Fibroblast of mammary gland (primary cell): ENCODE results near the gene ARHGAP42.
A peak's percentile ranks its signal among the peaks of the same experiment; 100 is the strongest.

ENCODE experiments used
- DNase-seq: peaks from one replicate; pipeline ENCODE4 v3.0.0-alpha.2; 2010; ENCODE audit warnings: low read depth
- H3K4me3 ChIP-seq: 2 replicates; pipeline ENCODE4 v1.5.1; 2011; ENCODE audit warnings: low read depth, mild to moderate bottlenecking, low read length, moderate library complexity; ENCODE audit not compliant: control insufficient read depth
- TF ChIP-seq, protein P1 (sequence below): conservative IDR thresholded peaks from 2 replicates; pipeline ENCODE4 v1.5.1; 2011; ENCODE audit warnings: low read depth, low read length, inconsistent platforms; ENCODE audit not compliant: control insufficient read depth, insufficient read depth

ARHGAP42 gene

DNA sequence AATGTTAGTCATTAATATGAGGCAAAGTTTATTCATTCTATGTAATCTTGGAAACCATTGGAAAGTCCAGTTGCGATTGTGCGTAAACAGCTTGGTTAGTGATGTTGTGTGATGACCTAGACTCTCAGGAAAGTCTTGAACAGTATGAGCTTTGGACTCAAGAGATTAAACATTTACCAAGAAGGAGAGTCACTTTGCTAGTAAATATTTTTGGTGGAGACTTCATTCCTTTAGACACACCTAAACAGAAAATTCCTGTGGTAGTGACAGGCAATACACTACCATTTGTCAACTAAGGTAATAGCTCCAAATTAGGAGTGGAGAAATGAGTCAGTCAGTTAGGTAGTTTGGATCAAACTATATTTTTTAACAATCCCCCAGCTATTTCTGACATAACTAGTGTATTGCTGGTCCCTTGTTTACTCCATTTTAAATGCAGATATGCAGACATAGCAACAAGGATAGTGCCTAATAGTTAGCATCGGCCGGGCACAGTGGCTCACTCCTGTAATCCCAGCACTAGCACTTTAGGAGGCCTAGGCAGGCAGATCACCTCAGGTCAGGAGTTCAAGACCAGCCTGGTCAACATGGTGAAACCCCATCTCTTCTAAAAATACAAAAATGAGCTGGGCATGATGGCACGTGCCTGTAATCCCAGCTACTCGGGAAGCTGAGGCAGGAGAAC, 89.3 kb downstream of the ARHGAP42 start:
- no peak overlapping the region for H3K4me3 ChIP-seq
- DNase-seq, result peak; percentile 86
- TF ChIP-seq, protein P1, sequence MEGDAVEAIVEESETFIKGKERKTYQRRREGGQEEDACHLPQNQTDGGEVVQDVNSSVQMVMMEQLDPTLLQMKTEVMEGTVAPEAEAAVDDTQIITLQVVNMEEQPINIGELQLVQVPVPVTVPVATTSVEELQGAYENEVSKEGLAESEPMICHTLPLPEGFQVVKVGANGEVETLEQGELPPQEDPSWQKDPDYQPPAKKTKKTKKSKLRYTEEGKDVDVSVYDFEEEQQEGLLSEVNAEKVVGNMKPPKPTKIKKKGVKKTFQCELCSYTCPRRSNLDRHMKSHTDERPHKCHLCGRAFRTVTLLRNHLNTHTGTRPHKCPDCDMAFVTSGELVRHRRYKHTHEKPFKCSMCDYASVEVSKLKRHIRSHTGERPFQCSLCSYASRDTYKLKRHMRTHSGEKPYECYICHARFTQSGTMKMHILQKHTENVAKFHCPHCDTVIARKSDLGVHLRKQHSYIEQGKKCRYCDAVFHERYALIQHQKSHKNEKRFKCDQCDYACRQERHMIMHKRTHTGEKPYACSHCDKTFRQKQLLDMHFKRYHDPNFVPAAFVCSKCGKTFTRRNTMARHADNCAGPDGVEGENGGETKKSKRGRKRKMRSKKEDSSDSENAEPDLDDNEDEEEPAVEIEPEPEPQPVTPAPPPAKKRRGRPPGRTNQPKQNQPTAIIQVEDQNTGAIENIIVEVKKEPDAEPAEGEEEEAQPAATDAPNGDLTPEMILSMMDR, result no peak

DNA sequence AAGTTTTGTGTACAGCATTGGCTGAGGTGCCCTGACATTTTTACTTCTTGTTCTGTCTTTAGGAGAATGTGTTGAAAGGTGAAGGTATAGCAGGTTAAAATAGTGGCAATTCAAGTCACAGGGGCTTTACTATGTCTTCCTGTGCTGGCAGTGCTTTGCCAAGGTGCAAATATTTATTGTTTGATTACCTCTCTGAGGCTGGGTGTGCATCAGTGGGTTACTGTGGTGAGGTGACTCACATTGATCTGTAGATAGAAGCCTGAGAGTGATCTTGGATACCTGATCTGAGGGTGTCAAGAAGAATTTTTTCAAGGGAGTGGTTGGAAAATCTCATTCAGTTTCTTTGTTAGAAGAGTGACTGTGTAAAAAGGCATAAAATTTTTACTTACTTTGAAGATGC, 90.0 kb downstream of the ARHGAP42 start:
- TF ChIP-seq, protein P1, result no peak

GRCh38 chr11:100777736-100778135, 90.6 kb downstream of the ARHGAP42 start:
- no peak overlapping the region for H3K4me3 ChIP-seq
- TF ChIP-seq, protein P1, result no peak
- DNase-seq, result no peak

More for the DNA sequence above, 90.0 kb downstream of the ARHGAP42 start:
- no peak for DNase-seq
- no peak overlapping the region for H3K4me3 ChIP-seq

DNA sequence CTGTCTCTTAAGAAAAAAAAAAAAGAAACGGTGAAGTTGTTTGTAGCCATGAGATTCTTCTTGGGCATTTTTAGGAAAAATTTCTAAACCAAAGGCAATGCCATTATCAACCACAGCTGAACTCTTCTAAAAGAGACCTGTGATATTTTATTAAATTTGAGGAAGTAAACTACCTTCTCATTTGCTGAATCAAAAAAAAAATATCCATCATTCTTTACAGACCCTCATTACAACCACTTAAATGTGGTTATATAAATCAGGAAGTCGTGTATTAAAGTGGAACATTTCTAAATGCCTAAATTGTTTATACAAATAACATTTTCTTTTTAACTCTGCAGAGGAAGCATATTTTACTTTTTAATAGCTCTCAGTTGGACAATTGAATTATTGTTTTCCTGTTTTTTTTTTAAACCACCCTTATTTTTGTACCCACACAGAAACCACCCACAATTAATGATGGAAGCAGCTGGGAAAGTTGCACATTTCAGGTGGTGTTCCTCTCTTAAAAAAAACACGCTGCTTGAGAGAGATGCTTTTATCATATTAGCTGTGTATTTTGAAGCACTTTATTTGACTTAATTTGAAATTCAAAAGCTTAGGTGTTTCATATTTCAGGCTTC, 91.2 kb downstream of the ARHGAP42 start:
- TF ChIP-seq, protein P1, result no peak
- H3K4me3 ChIP-seq, result no peak overlapping the region
- DNase-seq, result no peak

- no peak overlapping the region for H3K4me3 ChIP-seq
These were observed 93.4 kb downstream of the ARHGAP42 start for GRCh38 chr11:100780470-100780869.

GRCh38 chr11:100785148-100785983, 98.3 kb downstream of the ARHGAP42 start:
- H3K4me3 ChIP-seq, result no peak overlapping the region
- DNase-seq, result no peak
- TF ChIP-seq, protein P1, result no peak

More at GRCh38 chr11:100780470-100780869, 93.4 kb downstream of the ARHGAP42 start:
- TF ChIP-seq, protein P1, result no peak
- DNase-seq, result no peak
